ENCODE results near the gene DENND5A. TPM values are rescaled to one million over a fixed set of nuclear protein-coding genes. Genes with fewer than 3 reads are reported as not detected.
"Not testable (repeated sequence)": the region's sequence is repeated elsewhere in the genome, so short reads cannot be mapped to it uniquely, and the experiment has no call there.

DENND5A gene
- total RNA-seq, 2 donors from 2014 or later: 66.4 to 94.0 TPM

- peak; percentile 67 to 70 for ATAC-seq
- H3K27ac Mint-ChIP-seq: no peak overlapping the region
- no peak for DNase-seq (ENCODE audit: low spot score in 2 of 2)
- no peaks in the 10 kb centered on the region for H3K9me3 Mint-ChIP-seq
- no peaks in the 10 kb centered on the region for H3K36me3 Mint-ChIP-seq
Observed at GRCh38 chr11:9273376-9274336, 8.5 kb upstream of the DENND5A start.

- no peak for ATAC-seq
- H3K36me3 Mint-ChIP-seq: no peaks in the 10 kb centered on the region
- no peaks in the 10 kb centered on the region for H3K9me3 Mint-ChIP-seq
- no peak overlapping the region for H3K27ac Mint-ChIP-seq
- DNase-seq (ENCODE audit: low spot score in 2 of 2): no peak
Observed at GRCh38 chr11:9269492-9270013, 4.4 kb upstream of the DENND5A start.

- Mint-ChIP-seq H3K9me3 (no peaks in the 10 kb centered on the region), H3K36me3 (peaks cover 0 to 6% of the 10 kb centered on the region in 2 donors), H3K27ac (no peak overlapping the region)
- DNase-seq (ENCODE audit: low spot score in 2 of 2) (no peak), ATAC-seq (no peak)
Observed at GRCh38 chr11:9267680-9268079, 2.5 kb upstream of the DENND5A start.

GRCh38 chr11:9266926-9267325, 1.8 kb upstream of the DENND5A start:
- Mint-ChIP-seq H3K27ac (no peak overlapping the region), H3K9me3 (no peaks in the 10 kb centered on the region), H3K36me3 (peaks cover 0 to 6% of the 10 kb centered on the region in 2 donors)
- ATAC-seq: no peak
- no peak for DNase-seq (ENCODE audit: low spot score in 2 of 2)

- peaks cover 0 to 6% of the 10 kb centered on the region in 2 donors for H3K36me3 Mint-ChIP-seq
- peak overlapping the region; percentile 90 to 98 for H3K27ac Mint-ChIP-seq
- no peak for ATAC-seq
- DNase-seq (ENCODE audit: low spot score in 2 of 2): no peak
- no peaks in the 10 kb centered on the region for H3K9me3 Mint-ChIP-seq
Observed at GRCh38 chr11:9266132-9266736, 1.1 kb upstream of the DENND5A start.

GRCh38 chr11:9264316-9265210, 587 bp downstream of the DENND5A start:
- DNase-seq (ENCODE audit: low spot score in 2 of 2) (peak in 1 of 2 donors; percentile 29), ATAC-seq (peak; percentile 58 to 60)
- peak overlapping the region; percentile 91 to 98 for H3K27ac Mint-ChIP-seq

GRCh38 chr11:9263840-9264315, 1.3 kb downstream of the DENND5A start:
- H3K9me3 Mint-ChIP-seq: no peaks in the 10 kb centered on the region

More at GRCh38 chr11:9264316-9265210, 587 bp downstream of the DENND5A start:
- Mint-ChIP-seq H3K9me3 (no peaks in the 10 kb centered on the region), H3K36me3 (peaks cover 0 to 6% of the 10 kb centered on the region in 2 donors)

GRCh38 chr11:9260838-9261146, 4.4 kb downstream of the DENND5A start:
- not testable (repeated sequence) for ATAC-seq; H3K27ac Mint-ChIP-seq; DNase-seq (ENCODE audit: low spot score in 2 of 2); H3K36me3 Mint-ChIP-seq; H3K9me3 Mint-ChIP-seq

More at GRCh38 chr11:9263840-9264315, 1.3 kb downstream of the DENND5A start:
- Mint-ChIP-seq H3K27ac (peak overlapping the region; percentile 91 to 98), H3K36me3 (peaks cover 0 to 6% of the 10 kb centered on the region in 2 donors)
- ATAC-seq: peak; percentile 78 to 87
- DNase-seq (ENCODE audit: low spot score in 2 of 2): peak; percentile 54 to 58

- H3K27ac Mint-ChIP-seq: no peak overlapping the region
Observed at GRCh38 chr11:9259981-9260837, 4.9 kb downstream of the DENND5A start.

GRCh38 chr11:9258279-9258678, 6.9 kb downstream of the DENND5A start:
- H3K36me3 Mint-ChIP-seq; DNase-seq (ENCODE audit: low spot score in 2 of 2); H3K9me3 Mint-ChIP-seq; ATAC-seq: not testable (repeated sequence)
- peak overlapping the region in 1 of 2 donors; percentile 20 for H3K27ac Mint-ChIP-seq

More at GRCh38 chr11:9259981-9260837, 4.9 kb downstream of the DENND5A start:
- DNase-seq (ENCODE audit: low spot score in 2 of 2) (no peak), ATAC-seq (no peak)
- Mint-ChIP-seq H3K9me3 (no peaks in the 10 kb centered on the region), H3K36me3 (peaks cover 6 to 8% of the 10 kb centered on the region in 2 donors)

GRCh38 chr11:9254416-9254815, 10.7 kb downstream of the DENND5A start:
- Mint-ChIP-seq H3K27ac (no peak overlapping the region), H3K36me3 (peaks cover 0 to 8% of the 10 kb centered on the region in 2 donors), H3K9me3 (no peaks in the 10 kb centered on the region)
- ATAC-seq (no peak), DNase-seq (ENCODE audit: low spot score in 2 of 2) (no peak)

- no peaks in the 10 kb centered on the region for H3K9me3 Mint-ChIP-seq
- ATAC-seq (no peak), DNase-seq (ENCODE audit: low spot score in 2 of 2) (no peak)
- no peak overlapping the region for H3K27ac Mint-ChIP-seq
- H3K36me3 Mint-ChIP-seq: peaks cover 0 to under 1% of the 10 kb centered on the region in 2 donors
Observed at GRCh38 chr11:9253086-9253485, 12.1 kb downstream of the DENND5A start.

GRCh38 chr11:9251311-9251710, 13.8 kb downstream of the DENND5A start:
- H3K9me3 Mint-ChIP-seq: no peaks in the 10 kb centered on the region
- no peaks in the 10 kb centered on the region for H3K36me3 Mint-ChIP-seq
- peak overlapping the region; percentile 29 to 44 for H3K27ac Mint-ChIP-seq
- DNase-seq (ENCODE audit: low spot score in 2 of 2) (peak in 1 of 2 donors; percentile 21), ATAC-seq (peak; percentile 74 to 75)

GRCh38 chr11:9250139-9250582, 15.0 kb downstream of the DENND5A start:
- Mint-ChIP-seq H3K27ac (peak overlapping the region; percentile 16 to 44), H3K9me3 (no peaks in the 10 kb centered on the region), H3K36me3 (no peaks in the 10 kb centered on the region)
- ATAC-seq (peak; percentile 80 to 90), DNase-seq (ENCODE audit: low spot score in 2 of 2) (peak in 1 of 2 donors; percentile 28)

GRCh38 chr11:9249252-9249651, 15.9 kb downstream of the DENND5A start:
- no peaks in the 10 kb centered on the region for H3K36me3 Mint-ChIP-seq
- ATAC-seq: no peak
- no peak for DNase-seq (ENCODE audit: low spot score in 2 of 2)
- no peak overlapping the region for H3K27ac Mint-ChIP-seq
- H3K9me3 Mint-ChIP-seq: no peaks in the 10 kb centered on the region
